HG02885 (cell line): ENCODE measurements around the gene OR8H3.
"Not testable (repeated sequence)": the region's sequence is repeated elsewhere in the genome, so short reads cannot be mapped to it uniquely, and the experiment has no call there.

ENCODE experiments used
- ATAC-seq: cut with Tn5 transposase; IDR thresholded peaks from one replicate; pipeline ENCODE4 v1.9.1; 2021; ENCODE audit warnings: mild to moderate bottlenecking; ENCODE audit not compliant: unreplicated experiment, poor library complexity

The OR8H3 gene

GRCh38 chr11:56122073-56122472 lies at the start of gene OR8H3:
Gene OR8H3 (plus strand): TSS chr11:56122373. CDS start chr11:56122373, 0 bp downstream.
- ATAC-seq: no peak

- no peak for ATAC-seq
Measured at GRCh38 chr11:56089697-56090096, 32.5 kb upstream of the OR8H3 start.

GRCh38 chr11:56093008-56093407 lies 29.2 kb upstream of the OR8H3 start, which contains the start of gene OR8I2:
Gene OR8I2 (plus strand): TSS chr11:56093308. CDS start chr11:56093308, 0 bp downstream.
- ATAC-seq: no peak

- no peak for ATAC-seq
Measured at GRCh38 chr11:56103210-56103737, 18.9 kb upstream of the OR8H3 start, which contains the start of gene OR8H2. Gene OR8H2 (plus strand): TSS chr11:56103687. CDS start chr11:56105043, 1,356 bp downstream.

- ATAC-seq: no peak
Measured at GRCh38 chr11:56140151-56140661, 18.0 kb downstream of the OR8H3 start, which contains the start of gene OR8J3. Gene OR8J3 (minus strand): TSS chr11:56140201. CDS start chr11:56137718, 2,483 bp downstream.

GRCh38 chr11:56143681-56144080 lies 21.5 kb downstream of the OR8H3 start:
- ATAC-seq: not testable (repeated sequence)

- no peak for ATAC-seq
Measured at GRCh38 chr11:56151376-56151775, 29.2 kb downstream of the OR8H3 start.

- no peak for ATAC-seq
Measured at GRCh38 chr11:56152333-56152732, 30.2 kb downstream of the OR8H3 start.

GRCh38 chr11:56160217-56160616 lies 38.0 kb downstream of the OR8H3 start, which contains the start of gene OR8K5:
Gene OR8K5 (minus strand): TSS chr11:56160317. CDS start chr11:56160317, 0 bp downstream.
- ATAC-seq: no peak

GRCh38 chr11:56163804-56164203 lies 41.6 kb downstream of the OR8H3 start:
- no peak for ATAC-seq

GRCh38 chr11:56172256-56172830 lies 50.2 kb downstream of the OR8H3 start:
- ATAC-seq: no peak
